Vagina (tissue), 2 donors: ENCODE data around the gene PRKCB. TPM values are rescaled to one million over a fixed set of nuclear protein-coding genes. Genes with fewer than 3 reads are reported as not detected.

ENCODE experiments used
- DNase-seq, 2 donors: peaks; one replicate each; pipeline ENCODE4 v3.0.0-alpha.2; 2017; ENCODE audit errors: extremely low spot score in 2 of 2
- H3K27ac ChIP-seq: fragments of 200-600 bp; sonication (generic); one replicate; pipeline ENCODE4 v1.5.1; 2019
- H3K27me3 ChIP-seq: fragments of 200-600 bp; sonication (generic); one replicate; pipeline ENCODE4 v1.5.1; 2019
- H3K36me3 ChIP-seq, 2 donors: fragments of 200-600 bp; sonication (generic); one replicate each; pipeline ENCODE4 v1.5.1; 2017 to 2019
- H3K4me1 ChIP-seq: fragments of 200-600 bp; sonication (generic); one replicate; pipeline ENCODE4 v1.5.1; 2019
- H3K4me3 ChIP-seq, 2 donors: fragments of 200-600 bp; sonication (generic); 1 replicate in 1 of 2; 2 replicates in 1 of 2; pipeline ENCODE4 v1.5.1; 2016 to 2019
- H3K9me3 ChIP-seq: fragments of 200-600 bp; sonication (generic); one replicate; pipeline ENCODE4 v1.5.1; 2019
- POLR2A ChIP-seq, 2 donors: fragments of 450-650 bp; IDR thresholded peaks; one replicate each; pipeline ENCODE4 v1.6.1; 2017; ENCODE audit warnings: antibody characterized with exemption in 2 of 2, mild to moderate bottlenecking in 2 of 2, moderate library complexity in 2 of 2
- POLR2AphosphoS5 ChIP-seq, 2 donors: sonication (generic); formaldehyde crosslinking; IDR thresholded peaks; one replicate each; pipeline ENCODE4 v1.9.0; 2017; ENCODE audit warnings: antibody characterized with exemption in 2 of 2, mild to moderate bottlenecking in 2 of 2, low read depth in 1 of 2; ENCODE audit not compliant: insufficient read depth in 1 of 2
- intact Hi-C: fragments of 100-400 bp; cut with DNase I; formaldehyde crosslinking; loops from one replicate; pipeline ENCODE4 v1.15.1; 2023
- total RNA-seq: library from RNA; depleted of rRNA; stranded (reverse); fragments of >200 nt; gene quantifications from one replicate; pipeline ENCODE4 v1.2.3, GENCODE V29; 2016
- TF ChIP-seq, protein P1 (sequence below), 3 experiments: fragments of 450-650 bp in 2 of 3; fragments of 200-600 bp in 1 of 3; sonication (generic) in 1 of 3; IDR thresholded peaks; one replicate each; pipeline ENCODE4 v1.5.1; 2017 to 2019; ENCODE audit warnings: antibody characterized with exemption in 3 of 3, mild to moderate bottlenecking in 2 of 3, moderate library complexity in 2 of 3

Gene PRKCB
- total RNA-seq, 1 donor from 2014 or later: 9.1 TPM

DNA sequence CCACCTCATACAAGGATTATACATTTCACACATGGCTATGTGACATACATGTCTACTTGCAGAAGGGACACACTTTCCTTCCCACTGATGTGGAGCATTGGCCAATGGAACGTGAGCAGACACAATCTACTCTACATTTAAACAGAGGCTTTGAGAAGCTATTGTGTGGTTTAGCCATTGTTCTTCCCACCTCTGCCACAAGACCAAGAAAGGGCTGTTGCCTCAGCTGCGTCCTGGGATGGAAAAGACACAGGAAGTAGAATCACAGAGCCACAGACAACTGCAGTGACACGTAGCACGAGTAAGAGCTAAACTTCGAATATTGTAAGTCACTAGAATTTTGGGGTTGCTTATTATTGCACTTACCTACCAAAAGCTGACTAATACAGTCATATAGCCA is 33.3 kb downstream of the PRKCB start:
- intact Hi-C loops: no loop called here
- Histone ChIP-seq H3K36me3 (no peaks in the 10 kb centered on the region), H3K4me1 (no peaks in the 10 kb centered on the region), H3K4me3 (no peak overlapping the region), H3K9me3 (no peaks in the 10 kb centered on the region), H3K27ac (no peak overlapping the region), H3K27me3 (no peaks in the 10 kb centered on the region)
- TF ChIP-seq POLR2A (IDR thresholded peaks at IDR 0.05): no peak
- no peak for DNase-seq

DNA sequence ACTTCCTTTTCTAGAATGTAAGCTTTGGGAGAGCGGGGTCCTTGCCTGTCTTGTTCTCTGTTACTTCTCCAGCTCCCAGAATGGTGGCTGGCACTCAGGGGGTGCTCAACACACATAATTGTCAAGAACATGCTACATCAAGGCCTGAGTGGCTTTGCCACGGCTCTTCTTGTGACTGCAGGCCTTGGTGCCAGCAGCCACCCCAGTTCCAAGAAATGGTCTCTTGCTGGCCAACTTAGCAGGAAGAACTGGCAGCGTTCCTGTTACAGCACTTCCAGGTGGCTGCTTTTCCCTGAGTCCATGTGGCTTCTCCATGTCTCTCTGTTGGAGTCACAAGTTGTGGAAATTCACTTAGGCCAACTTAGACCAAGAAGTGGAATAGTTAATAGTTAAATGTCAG is 36.1 kb downstream of the PRKCB start:
- H3K4me3 ChIP-seq: no peak overlapping the region
- no peaks in the 10 kb centered on the region for H3K27me3 ChIP-seq
- no peak for TF ChIP-seq POLR2AphosphoS5 (IDR thresholded peaks at IDR 0.05; ENCODE audit: insufficient read depth in 1 of 2, low read depth in 1 of 2)
- no peak for TF ChIP-seq POLR2A (IDR thresholded peaks at IDR 0.05)
- TF ChIP-seq, protein P1, sequence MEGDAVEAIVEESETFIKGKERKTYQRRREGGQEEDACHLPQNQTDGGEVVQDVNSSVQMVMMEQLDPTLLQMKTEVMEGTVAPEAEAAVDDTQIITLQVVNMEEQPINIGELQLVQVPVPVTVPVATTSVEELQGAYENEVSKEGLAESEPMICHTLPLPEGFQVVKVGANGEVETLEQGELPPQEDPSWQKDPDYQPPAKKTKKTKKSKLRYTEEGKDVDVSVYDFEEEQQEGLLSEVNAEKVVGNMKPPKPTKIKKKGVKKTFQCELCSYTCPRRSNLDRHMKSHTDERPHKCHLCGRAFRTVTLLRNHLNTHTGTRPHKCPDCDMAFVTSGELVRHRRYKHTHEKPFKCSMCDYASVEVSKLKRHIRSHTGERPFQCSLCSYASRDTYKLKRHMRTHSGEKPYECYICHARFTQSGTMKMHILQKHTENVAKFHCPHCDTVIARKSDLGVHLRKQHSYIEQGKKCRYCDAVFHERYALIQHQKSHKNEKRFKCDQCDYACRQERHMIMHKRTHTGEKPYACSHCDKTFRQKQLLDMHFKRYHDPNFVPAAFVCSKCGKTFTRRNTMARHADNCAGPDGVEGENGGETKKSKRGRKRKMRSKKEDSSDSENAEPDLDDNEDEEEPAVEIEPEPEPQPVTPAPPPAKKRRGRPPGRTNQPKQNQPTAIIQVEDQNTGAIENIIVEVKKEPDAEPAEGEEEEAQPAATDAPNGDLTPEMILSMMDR (IDR thresholded peaks at IDR 0.05): no peak
- DNase-seq: no peak
- no peak overlapping the region for H3K27ac ChIP-seq
- intact Hi-C loops: no loop called here
- no peaks in the 10 kb centered on the region for H3K4me1 ChIP-seq
- no peaks in the 10 kb centered on the region for H3K9me3 ChIP-seq
- H3K36me3 ChIP-seq: no peaks in the 10 kb centered on the region

DNA sequence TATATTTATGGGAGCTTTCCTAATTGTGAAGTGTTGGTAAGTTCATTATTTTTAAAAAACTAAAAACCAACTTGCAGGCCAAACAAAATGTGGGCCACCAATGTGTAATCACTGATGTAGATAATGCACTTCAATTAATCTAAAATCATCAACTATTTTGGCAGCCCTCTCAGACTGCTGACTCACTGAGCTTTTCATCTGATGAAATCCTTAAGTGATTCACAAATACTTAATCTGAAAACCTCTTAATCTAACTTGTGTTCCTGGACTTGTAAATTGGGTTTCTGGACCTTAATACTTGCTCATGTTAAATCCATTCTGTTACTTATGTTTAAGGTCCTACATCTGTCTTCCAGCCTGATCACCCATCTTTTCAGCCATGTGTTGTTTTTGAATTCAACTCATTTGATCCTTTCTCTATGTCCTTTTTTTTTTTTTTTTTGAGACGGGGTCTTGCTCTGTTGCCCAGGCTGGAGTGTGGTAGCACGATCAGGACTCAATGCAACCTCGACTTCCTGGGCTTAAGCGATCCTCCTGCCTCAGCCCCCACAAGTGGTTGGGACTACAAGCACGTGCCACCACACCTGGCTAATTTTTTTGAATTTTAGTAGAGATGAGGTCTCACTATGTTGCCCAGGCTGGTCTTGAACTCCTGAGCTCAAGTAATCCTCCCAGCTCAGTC is 39.0 kb downstream of the PRKCB start:
- intact Hi-C loops: no loop called here
- no peaks in the 10 kb centered on the region for H3K4me1 ChIP-seq
- TF ChIP-seq, protein P1 (IDR thresholded peaks at IDR 0.05): no peak
- TF ChIP-seq POLR2A (IDR thresholded peaks at IDR 0.05) (no peak), POLR2AphosphoS5 (IDR thresholded peaks at IDR 0.05; ENCODE audit: insufficient read depth in 1 of 2, low read depth in 1 of 2) (no peak)
- no peak for DNase-seq
- H3K9me3 ChIP-seq: no peaks in the 10 kb centered on the region
- no peak overlapping the region for H3K27ac ChIP-seq
- no peaks in the 10 kb centered on the region for H3K36me3 ChIP-seq
- no peaks in the 10 kb centered on the region for H3K27me3 ChIP-seq
- H3K4me3 ChIP-seq: no peak overlapping the region

DNA sequence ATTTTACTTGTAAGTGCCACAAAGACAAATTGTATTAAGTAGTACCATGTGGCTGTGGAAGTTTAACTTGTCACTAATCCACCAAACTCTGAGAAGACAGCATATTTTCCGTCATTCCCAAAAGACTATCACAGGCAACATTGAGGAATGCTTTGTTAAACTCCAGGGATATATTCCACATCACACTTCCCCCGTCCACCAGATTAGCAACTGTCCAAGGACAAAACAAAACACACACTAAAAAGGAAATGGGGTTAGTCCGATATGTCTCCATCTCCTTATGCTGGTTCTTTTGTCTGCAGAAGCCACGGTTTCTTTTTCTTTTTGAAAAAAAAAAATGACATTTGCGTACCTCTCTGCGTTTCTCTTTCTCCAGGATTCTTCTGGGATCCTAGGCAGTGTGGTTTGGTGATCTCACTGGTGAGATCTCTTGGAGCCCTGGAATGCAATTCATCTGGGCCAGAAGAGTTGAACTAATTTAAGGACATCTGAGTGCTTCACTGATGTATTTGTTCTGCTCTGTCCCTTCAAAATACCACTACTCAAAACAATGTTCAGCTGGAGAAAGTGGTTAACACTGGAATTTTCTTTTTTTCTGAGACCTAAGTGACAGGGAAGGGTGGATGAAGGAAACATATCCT is 40.6 kb downstream of the PRKCB start:
- H3K27me3 ChIP-seq: no peaks in the 10 kb centered on the region
- H3K27ac ChIP-seq: no peak overlapping the region
- H3K4me1 ChIP-seq: no peaks in the 10 kb centered on the region
- intact Hi-C loops: no loop called here
- H3K9me3 ChIP-seq: no peaks in the 10 kb centered on the region
- no peaks in the 10 kb centered on the region for H3K36me3 ChIP-seq
- H3K4me3 ChIP-seq: no peak overlapping the region
- TF ChIP-seq POLR2AphosphoS5 (IDR thresholded peaks at IDR 0.05; ENCODE audit: insufficient read depth in 1 of 2, low read depth in 1 of 2): no peak
- TF ChIP-seq, protein P1 (IDR thresholded peaks at IDR 0.05): no peak
- TF ChIP-seq POLR2A (IDR thresholded peaks at IDR 0.05): no peak
- DNase-seq: no peak

DNA sequence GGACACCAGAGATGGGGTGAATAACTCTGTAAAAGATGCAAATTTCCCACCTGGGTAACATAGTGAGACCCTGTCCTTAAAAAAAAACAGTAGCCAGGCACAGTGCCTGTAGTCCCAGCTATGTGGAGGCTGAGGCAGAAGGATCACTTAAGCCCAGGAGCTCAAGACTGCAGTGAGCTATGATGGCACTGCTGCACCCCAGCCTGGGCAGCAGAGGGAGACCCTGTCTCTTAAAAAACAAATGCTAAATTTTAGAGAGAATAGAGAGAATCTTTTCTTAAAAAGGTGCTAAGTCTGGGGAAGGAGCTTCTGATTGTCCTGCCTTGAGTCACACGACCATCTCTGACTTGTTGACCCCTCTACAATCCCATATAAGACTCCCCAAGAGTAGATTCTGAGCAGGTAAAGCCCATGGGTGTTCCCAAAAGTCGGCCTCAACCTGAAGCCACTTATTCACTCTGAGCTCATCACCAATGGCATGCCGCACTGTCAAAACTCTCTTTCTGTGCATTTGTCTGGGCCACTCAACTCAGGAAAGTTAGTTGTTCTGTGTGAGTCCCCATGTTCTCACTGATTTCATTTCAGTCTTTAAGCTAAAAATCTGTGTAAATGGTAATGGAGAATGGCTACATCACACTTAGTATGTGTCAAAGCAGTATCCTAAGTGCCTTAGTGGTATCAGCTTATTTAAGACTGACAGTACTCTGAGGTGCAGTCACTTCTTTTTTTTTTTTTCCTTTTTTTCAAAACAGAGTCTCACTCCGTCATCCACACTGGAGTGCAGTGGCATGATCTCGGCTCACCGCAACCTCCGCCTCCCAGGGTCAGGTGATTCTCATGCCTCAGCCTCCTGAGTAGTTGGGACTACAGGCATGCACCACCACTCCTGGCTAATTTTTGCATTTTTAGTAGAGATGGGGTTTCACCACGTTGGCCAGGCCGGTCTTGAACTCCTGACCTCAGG is 41.6 kb downstream of the PRKCB start:
- intact Hi-C loops: no loop called here
- no peaks in the 10 kb centered on the region for H3K36me3 ChIP-seq

More for the DNA sequence above, 41.6 kb downstream of the PRKCB start:
- Histone ChIP-seq H3K27me3 (no peaks in the 10 kb centered on the region), H3K9me3 (no peaks in the 10 kb centered on the region), H3K27ac (no peak overlapping the region), H3K4me1 (no peaks in the 10 kb centered on the region), H3K4me3 (no peak overlapping the region)
- no peak for DNase-seq
- TF ChIP-seq POLR2A (IDR thresholded peaks at IDR 0.05): no peak
- TF ChIP-seq POLR2AphosphoS5 (IDR thresholded peaks at IDR 0.05; ENCODE audit: insufficient read depth in 1 of 2, low read depth in 1 of 2): no peak
- TF ChIP-seq, protein P1 (IDR thresholded peaks at IDR 0.05): no peak
